A549 (cell line): ENCODE measurements around the gene LRRC3C. TPM values are rescaled to one million over a fixed set of nuclear protein-coding genes. Genes with fewer than 3 reads are reported as not detected.

Source experiments
- ATAC-seq, 2 experiments: fragments of 200-7000 bp in 1 of 2; fragments of >200 bp in 1 of 2; cut with Nextera tagmentation in 1 of 2; cut with Tn5 transposase in 1 of 2; 3 replicates each; pipeline versions ENCODE4 v1.8.0 to v1.9.1; 2018 to 2020; ENCODE audit warnings: mild to moderate bottlenecking in 1 of 2, moderate library complexity in 1 of 2
- CTCF ChIA-PET: fragments of 300-600 bp; sonication (Branson Sonifier 250); formaldehyde crosslinking; extraction: SDS; loops from one replicate; lab custom pipeline; 2021; ENCODE audit warnings: antibody characterized with exemption, inconsistent platforms; lab: Yijun Ruan, JAX
- POLR2A ChIA-PET: fragments of 350-600 bp; formaldehyde crosslinking; extraction: SDS; loops from one replicate; lab custom pipeline; 2021; ENCODE audit warnings: antibody characterized with exemption, inconsistent platforms; lab: Yijun Ruan, JAX
- DNase-seq, 2 experiments: peaks; one replicate each; pipeline versions ENCODE4 v3.0.0 to v3.0.0-alpha.2; 2011 to 2016; ENCODE audit warnings: low read depth in 1 of 2, low spot score in 1 of 2
- FAIRE-seq: peaks from 2 replicates; lab custom pipeline; 2011; peaks lifted over from hg19 to GRCh38; lab: Jason Lieb, UNC
- H3K27ac ChIP-seq, 2 experiments: fragments of >200 bp; sonication (Bioruptor Twin); formaldehyde crosslinking; 3 replicates each; pipeline ENCODE4 v1.5.1; 2016 to 2017
- H3K4me1 ChIP-seq: fragments of >200 bp; sonication (Bioruptor Twin); formaldehyde crosslinking; 3 replicates; pipeline ENCODE4 v1.6.1; 2016
- H3K4me2 ChIP-seq: fragments of >200 bp; sonication (Bioruptor Twin); formaldehyde crosslinking; 3 replicates; pipeline ENCODE4 v1.6.1; 2016
- H3K4me3 ChIP-seq: fragments of >200 bp; sonication (Bioruptor Twin); formaldehyde crosslinking; 3 replicates; pipeline ENCODE4 v1.5.1; 2016
- H3K9me3 ChIP-seq: fragments of >200 bp; sonication (Bioruptor Twin); formaldehyde crosslinking; 3 replicates; pipeline ENCODE4 v1.6.1; 2016
- BHLHE40 ChIP-seq: IDR thresholded peaks from 2 replicates; pipeline ENCODE4 v1.6.1; 2012; ENCODE audit warnings: low read depth, low read length, inconsistent platforms
- CBX8 ChIP-seq: fragments of 200-600 bp; sonication (generic); IDR thresholded peaks from 2 replicates; pipeline ENCODE4 v1.6.1; 2016
- EP300 ChIP-seq, 2 experiments: fragments of >200 bp; sonication (Bioruptor Twin); formaldehyde crosslinking; IDR thresholded peaks; 2 replicates in 1 of 2; 3 replicates in 1 of 2; pipeline ENCODE4 v1.6.1; 2016 to 2017
- FOXS1 ChIP-seq: fragments of 250-450 bp; sonication (Bioruptor Pico); IDR thresholded peaks from 2 replicates; pipeline ENCODE4 v1.5.0; 2020; ENCODE audit warnings: mild to moderate bottlenecking, moderate library complexity
- GATA3 ChIP-seq: IDR thresholded peaks from 2 replicates; pipeline ENCODE4 v1.6.1; 2012; ENCODE audit warnings: borderline replicate concordance
- HDAC2 ChIP-seq: fragments of 200-600 bp; sonication (generic); IDR thresholded peaks from 2 replicates; pipeline ENCODE4 v1.6.1; 2016
- JUN ChIP-seq, 2 experiments: fragments of >200 bp; sonication (Bioruptor Twin); formaldehyde crosslinking; IDR thresholded peaks; 2 replicates in 1 of 2; 3 replicates in 1 of 2; pipeline ENCODE4 v1.6.1; 2016 to 2017
- JUNB ChIP-seq: fragments of >200 bp; sonication (Bioruptor Twin); formaldehyde crosslinking; IDR thresholded peaks from 2 replicates; pipeline ENCODE4 v1.6.1; 2016
- MAFK ChIP-seq: fragments of 450-650 bp; IDR thresholded peaks from 2 replicates; pipeline ENCODE4 v1.6.1; 2014; ENCODE audit not compliant: partially characterized antibody
- MAZ ChIP-seq: fragments of 150-350 bp; IDR thresholded peaks from 2 replicates; pipeline ENCODE4 v1.6.1; 2014; ENCODE audit warnings: antibody characterized with exemption, low read depth, low read length, borderline replicate concordance
- POLR2A ChIP-seq: IDR thresholded peaks from 2 replicates; pipeline ENCODE4 v1.6.1; 2012; ENCODE audit warnings: mild to moderate bottlenecking, low read length
- RNF2 ChIP-seq: fragments of 200-600 bp; sonication (generic); IDR thresholded peaks from 2 replicates; pipeline ENCODE4 v1.6.1; 2016; ENCODE audit warnings: low read depth, mild to moderate bottlenecking, antibody characterized with exemption, moderate library complexity, borderline replicate concordance
- SMC3 ChIP-seq: fragments of >200 bp; sonication (Bioruptor Twin); formaldehyde crosslinking; IDR thresholded peaks from 3 replicates; pipeline ENCODE4 v1.6.1; 2018; ENCODE audit warnings: inconsistent platforms
- TP53 ChIP-seq: fragments of 250-450 bp; sonication (Bioruptor Pico); IDR thresholded peaks from 2 replicates; pipeline ENCODE4 v1.5.0; 2021; ENCODE audit warnings: mild to moderate bottlenecking, moderate library complexity
- ZC3H11A ChIP-seq: fragments of 450-650 bp; IDR thresholded peaks from 2 replicates; pipeline ENCODE4 v1.6.1; 2014; ENCODE audit warnings: antibody characterized with exemption, mild to moderate bottlenecking
- ZFP36 ChIP-seq: fragments of 450-650 bp; IDR thresholded peaks from 2 replicates; pipeline ENCODE4 v1.6.1; 2014; ENCODE audit warnings: borderline replicate concordance; ENCODE audit not compliant: partially characterized antibody
- ZNF302 ChIP-seq: fragments of 250-450 bp; sonication (Bioruptor Pico); IDR thresholded peaks from 2 replicates; pipeline ENCODE4 v1.9.0; 2021; ENCODE audit warnings: inconsistent platforms, mild to moderate bottlenecking, moderate library complexity
- WGBS: methylation state at CpG from one replicate; pipeline ENCODE4 v1.1.6; 2017; ENCODE audit errors: missing lambda C conversion rate; 5-methylcytosine and 5-hydroxymethylcytosine counted together
- polyA plus RNA-seq, 4 experiments: library from polyadenylated mRNA; depleted of rRNA in 3 of 4; stranded (reverse); fragments of >200 nt; fragmentation: RNase III in 1 of 4; extraction: RNeasy Plus Mini Kit Qiagen cat#74134 plus additional on column Dnase treatment in 1 of 4; gene quantifications; 2 replicates in 3 of 4; 3 replicates in 1 of 4; pipeline ENCODE4 v1.2.3, GENCODE V29; 2011 to 2017
- TF ChIP-seq, protein P1 (sequence below): fragments of 200-600 bp; sonication (generic); IDR thresholded peaks from 2 replicates; pipeline ENCODE4 v1.6.1; 2016; ENCODE audit warnings: antibody characterized with exemption, mild to moderate bottlenecking, moderate library complexity
- TF ChIP-seq, protein P2 (sequence below): fragments of 250-450 bp; sonication (Bioruptor Pico); IDR thresholded peaks from 2 replicates; pipeline ENCODE4 v1.5.0; 2020; ENCODE audit warnings: low read depth, mild to moderate bottlenecking, moderate library complexity
- TF ChIP-seq, protein P3 (sequence below): IDR thresholded peaks from 2 replicates; pipeline ENCODE4 v1.6.1; 2012
- TF ChIP-seq, protein P4 (sequence below): IDR thresholded peaks from 2 replicates; pipeline ENCODE4 v1.6.1; 2012
- TF ChIP-seq, protein P5 (sequence below): fragments of 450-650 bp; IDR thresholded peaks from 2 replicates; pipeline ENCODE4 v1.6.1; 2014; ENCODE audit warnings: antibody characterized with exemption

Gene LRRC3C
- polyA plus RNA-seq, 2 of the 4 experiments (the other 2 are of a cell fraction): not detected

DNA sequence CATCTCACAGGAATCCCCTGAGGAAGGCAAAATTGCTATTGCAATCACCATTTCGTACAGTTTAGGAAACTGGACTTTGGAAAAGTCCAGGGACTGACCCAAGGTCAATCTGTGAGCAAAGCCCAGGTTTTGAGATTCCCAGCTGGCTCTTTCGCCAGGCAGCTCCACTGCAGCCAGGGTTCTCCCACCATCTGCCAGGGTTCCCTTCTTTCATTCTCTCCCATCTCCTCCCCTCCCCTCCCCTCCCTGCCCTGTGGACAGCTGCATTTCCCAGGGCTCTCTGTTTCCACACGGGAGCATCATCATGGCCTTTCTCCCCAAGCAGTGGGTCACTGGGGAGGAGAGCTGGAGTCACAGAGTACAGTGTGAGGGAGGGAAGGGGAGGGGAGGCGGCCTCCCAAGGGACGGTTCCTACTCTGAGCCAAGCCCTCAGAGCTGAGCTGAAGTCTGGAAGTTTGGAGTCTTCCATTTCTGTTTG is 23.4 kb downstream of the LRRC3C start:
- no peak overlapping the region for H3K4me3 ChIP-seq
- FAIRE-seq (no peak), DNase-seq (no peak), ATAC-seq (no peak)
- no peak overlapping the region for H3K27ac ChIP-seq
- H3K4me1 ChIP-seq: peaks cover 10% of the 10 kb centered on the region
- H3K4me2 ChIP-seq: no peak overlapping the region
- 76% methylated on average over 5 of the region's 5 CpGs for WGBS
- ChIA-PET POLR2A (no interaction called here), CTCF (interaction anchor here (0.6 to 5.4 kb wide), 3 partner anchors 11 to 431 kb away, joined by 3 to 43 read pairs (median 11); partner anchors contain the start of gene PSMD3)
- TF ChIP-seq GATA3 (no peak), CBX8 (no peak), ZC3H11A (no peak), ZNF302 (CRISPR knock-in tag) (no peak), FOXS1 (no peak), BHLHE40 (no peak)
- TF ChIP-seq, protein P1, sequence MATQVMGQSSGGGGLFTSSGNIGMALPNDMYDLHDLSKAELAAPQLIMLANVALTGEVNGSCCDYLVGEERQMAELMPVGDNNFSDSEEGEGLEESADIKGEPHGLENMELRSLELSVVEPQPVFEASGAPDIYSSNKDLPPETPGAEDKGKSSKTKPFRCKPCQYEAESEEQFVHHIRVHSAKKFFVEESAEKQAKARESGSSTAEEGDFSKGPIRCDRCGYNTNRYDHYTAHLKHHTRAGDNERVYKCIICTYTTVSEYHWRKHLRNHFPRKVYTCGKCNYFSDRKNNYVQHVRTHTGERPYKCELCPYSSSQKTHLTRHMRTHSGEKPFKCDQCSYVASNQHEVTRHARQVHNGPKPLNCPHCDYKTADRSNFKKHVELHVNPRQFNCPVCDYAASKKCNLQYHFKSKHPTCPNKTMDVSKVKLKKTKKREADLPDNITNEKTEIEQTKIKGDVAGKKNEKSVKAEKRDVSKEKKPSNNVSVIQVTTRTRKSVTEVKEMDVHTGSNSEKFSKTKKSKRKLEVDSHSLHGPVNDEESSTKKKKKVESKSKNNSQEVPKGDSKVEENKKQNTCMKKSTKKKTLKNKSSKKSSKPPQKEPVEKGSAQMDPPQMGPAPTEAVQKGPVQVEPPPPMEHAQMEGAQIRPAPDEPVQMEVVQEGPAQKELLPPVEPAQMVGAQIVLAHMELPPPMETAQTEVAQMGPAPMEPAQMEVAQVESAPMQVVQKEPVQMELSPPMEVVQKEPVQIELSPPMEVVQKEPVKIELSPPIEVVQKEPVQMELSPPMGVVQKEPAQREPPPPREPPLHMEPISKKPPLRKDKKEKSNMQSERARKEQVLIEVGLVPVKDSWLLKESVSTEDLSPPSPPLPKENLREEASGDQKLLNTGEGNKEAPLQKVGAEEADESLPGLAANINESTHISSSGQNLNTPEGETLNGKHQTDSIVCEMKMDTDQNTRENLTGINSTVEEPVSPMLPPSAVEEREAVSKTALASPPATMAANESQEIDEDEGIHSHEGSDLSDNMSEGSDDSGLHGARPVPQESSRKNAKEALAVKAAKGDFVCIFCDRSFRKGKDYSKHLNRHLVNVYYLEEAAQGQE: no peak
- H3K9me3 ChIP-seq: no peaks in the 10 kb centered on the region

DNA sequence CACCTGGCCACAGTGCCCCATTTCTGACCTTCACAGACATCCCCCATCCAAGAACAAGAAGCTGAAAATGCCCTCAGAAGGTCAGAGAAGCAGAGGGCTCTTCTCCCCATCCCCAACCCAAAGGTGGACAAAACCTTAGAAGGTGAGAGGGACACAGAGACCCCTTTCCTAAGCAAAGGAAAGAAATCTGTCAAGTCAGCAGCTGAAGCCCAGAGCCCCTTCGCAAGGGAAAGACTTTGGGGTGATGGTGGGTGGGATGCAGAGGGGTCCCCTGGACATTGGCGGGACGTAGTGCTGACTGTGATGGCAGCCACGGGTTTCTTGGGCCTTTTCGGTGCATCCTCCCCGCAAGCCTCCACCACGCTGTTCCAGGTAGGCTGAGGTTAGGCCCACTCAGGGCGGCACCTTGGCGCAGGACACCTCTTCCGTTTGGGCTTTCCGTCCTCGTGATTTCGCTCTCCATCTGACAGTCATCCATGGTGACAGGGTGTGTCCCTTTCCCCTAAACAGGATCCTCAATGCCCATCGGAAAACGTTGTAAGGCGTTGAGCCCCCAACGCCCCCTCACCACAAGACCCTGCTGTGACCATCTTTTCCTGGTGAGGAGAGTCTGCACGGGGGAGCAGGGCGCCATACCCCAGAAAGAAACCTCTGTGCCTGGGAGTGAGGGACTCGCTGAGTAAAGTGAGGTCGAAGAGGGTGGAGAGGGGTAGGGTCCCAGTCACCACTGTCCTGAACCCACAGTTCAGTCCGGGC is 24.6 kb downstream of the LRRC3C start:
- 78% methylated on average over 22 of the region's 22 CpGs for WGBS
- Histone ChIP-seq H3K27ac (peak overlapping the region; percentile 62 to 76), H3K4me1 (peaks cover 10% of the 10 kb centered on the region), H3K4me3 (peak overlapping the region; percentile 42), H3K9me3 (no peaks in the 10 kb centered on the region), H3K4me2 (peak overlapping the region; percentile 93)
- DNase-seq (no peak), FAIRE-seq (no peak), ATAC-seq (no peak)
- CTCF ChIA-PET: interaction anchor here (2.3 to 5.4 kb wide), 2 partner anchors 12 to 28 kb away, joined by 11 to 43 read pairs; partner anchors contain the start of gene PSMD3
- POLR2A ChIA-PET: interaction anchor here (0.5 to 1.5 kb wide), 6 partner anchors 13 to 387 kb away, joined by 3 to 7 read pairs (median 4); partner anchors contain the start of genes LRRC3C, ORMDL3 and PSMD3
- TF ChIP-seq MAZ (no peak), ZFP36 (no peak), MAFK (peak; percentile 61), JUNB (no peak)
- TF ChIP-seq, protein P2, sequence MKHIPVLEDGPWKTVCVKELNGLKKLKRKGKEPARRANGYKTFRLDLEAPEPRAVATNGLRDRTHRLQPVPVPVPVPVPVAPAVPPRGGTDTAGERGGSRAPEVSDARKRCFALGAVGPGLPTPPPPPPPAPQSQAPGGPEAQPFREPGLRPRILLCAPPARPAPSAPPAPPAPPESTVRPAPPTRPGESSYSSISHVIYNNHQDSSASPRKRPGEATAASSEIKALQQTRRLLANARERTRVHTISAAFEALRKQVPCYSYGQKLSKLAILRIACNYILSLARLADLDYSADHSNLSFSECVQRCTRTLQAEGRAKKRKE (CRISPR knock-in tag): no peak
- TF ChIP-seq, protein P3, sequence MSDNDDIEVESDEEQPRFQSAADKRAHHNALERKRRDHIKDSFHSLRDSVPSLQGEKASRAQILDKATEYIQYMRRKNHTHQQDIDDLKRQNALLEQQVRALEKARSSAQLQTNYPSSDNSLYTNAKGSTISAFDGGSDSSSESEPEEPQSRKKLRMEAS: 0 out of 2 replicates have a peak, but pooled peaks have one; percentile 4

DNA sequence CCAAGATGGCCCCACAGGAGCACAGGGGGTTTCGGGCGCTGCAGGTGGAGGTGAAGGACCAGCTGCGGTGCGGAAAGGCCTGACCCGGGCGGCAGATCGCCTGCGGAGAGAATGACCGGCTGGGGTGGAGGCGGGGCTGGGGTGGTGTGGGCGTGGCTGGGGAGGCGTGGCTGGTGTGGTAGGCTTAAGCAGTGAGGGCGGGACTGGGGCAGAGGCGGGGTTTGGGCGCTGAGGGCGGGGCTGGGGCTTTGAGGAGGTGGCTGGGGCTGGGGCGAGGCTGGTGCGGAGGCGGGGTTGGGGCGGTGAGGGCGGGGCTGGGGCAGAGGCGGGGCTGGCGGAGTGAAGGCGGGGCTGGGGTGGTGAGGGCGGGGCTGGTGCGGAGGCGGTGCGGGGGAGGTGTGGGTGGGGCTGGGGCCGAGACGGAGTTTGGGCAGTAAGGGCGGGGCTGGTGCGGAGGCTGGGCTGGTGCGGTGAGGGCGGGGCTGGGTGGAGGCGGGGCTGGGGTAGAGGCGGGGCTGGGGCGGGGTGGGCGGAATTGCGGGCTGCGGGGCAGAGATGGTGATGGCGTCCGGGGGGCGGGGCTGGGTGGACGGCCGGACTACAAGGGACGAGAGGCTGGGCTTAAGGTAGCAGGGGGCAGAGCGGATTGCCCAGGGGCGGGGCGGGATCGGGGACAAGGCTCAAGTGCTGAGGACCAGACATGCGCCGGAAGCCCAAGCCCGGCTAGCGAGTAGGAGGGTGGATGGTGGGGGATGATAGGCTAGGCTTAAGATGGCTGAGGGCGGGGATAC is 25.3 kb downstream of the LRRC3C start:
- ATAC-seq (peak; percentile 87 to 97), DNase-seq (peak; percentile 97 to 98), FAIRE-seq (peak; percentile 54)
- H3K9me3 ChIP-seq: no peaks in the 10 kb centered on the region
- peak overlapping the region; percentile 42 for H3K4me3 ChIP-seq
- ChIA-PET CTCF (interaction anchor here (1.0 to 13.9 kb wide), 5 partner anchors 10 to 222 kb away, joined by 3 to 405 read pairs (median 6); partner anchors contain the start of genes GSDMA, MIEN1 and PSMD3), POLR2A (interaction anchor here (0.5 to 2.7 kb wide), 7 partner anchors 13 to 388 kb away, joined by 3 to 24 read pairs (median 4); partner anchors contain the start of genes LRRC3C, ORMDL3 and PSMD3)
- peak overlapping the region; percentile 66 to 88 for H3K27ac ChIP-seq
- peak overlapping the region; percentile 93 for H3K4me2 ChIP-seq
- TF ChIP-seq, protein P4, sequence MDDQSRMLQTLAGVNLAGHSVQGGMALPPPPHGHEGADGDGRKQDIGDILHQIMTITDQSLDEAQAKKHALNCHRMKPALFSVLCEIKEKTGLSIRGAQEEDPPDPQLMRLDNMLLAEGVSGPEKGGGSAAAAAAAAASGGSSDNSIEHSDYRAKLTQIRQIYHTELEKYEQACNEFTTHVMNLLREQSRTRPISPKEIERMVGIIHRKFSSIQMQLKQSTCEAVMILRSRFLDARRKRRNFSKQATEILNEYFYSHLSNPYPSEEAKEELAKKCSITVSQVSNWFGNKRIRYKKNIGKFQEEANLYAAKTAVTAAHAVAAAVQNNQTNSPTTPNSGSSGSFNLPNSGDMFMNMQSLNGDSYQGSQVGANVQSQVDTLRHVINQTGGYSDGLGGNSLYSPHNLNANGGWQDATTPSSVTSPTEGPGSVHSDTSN: no peak
- TF ChIP-seq POLR2A (peak; percentile 74), HDAC2 (no peak), ZNF302 (CRISPR knock-in tag) (no peak), EP300 (IDR thresholded peaks at IDR 0.05) (no peak), TP53 (no peak), FOXS1 (no peak), SMC3 (no peak; the same call in 2 of the 3 replicates), ZC3H11A (no peak), JUN (IDR thresholded peaks at IDR 0.05) (0 out of 5 replicates have a peak, but pooled peaks of 1 of the 2 experiments have one; percentile 19), RNF2 (no peak)
- TF ChIP-seq, protein P5, sequence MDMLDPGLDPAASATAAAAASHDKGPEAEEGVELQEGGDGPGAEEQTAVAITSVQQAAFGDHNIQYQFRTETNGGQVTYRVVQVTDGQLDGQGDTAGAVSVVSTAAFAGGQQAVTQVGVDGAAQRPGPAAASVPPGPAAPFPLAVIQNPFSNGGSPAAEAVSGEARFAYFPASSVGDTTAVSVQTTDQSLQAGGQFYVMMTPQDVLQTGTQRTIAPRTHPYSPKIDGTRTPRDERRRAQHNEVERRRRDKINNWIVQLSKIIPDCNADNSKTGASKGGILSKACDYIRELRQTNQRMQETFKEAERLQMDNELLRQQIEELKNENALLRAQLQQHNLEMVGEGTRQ: no peak
- WGBS: 3% methylated on average over 14 of the region's 55 CpGs
- H3K4me1 ChIP-seq: peaks cover 10% of the 10 kb centered on the region
